C4-2B (cell line): ENCODE results near the gene MYO6.
A peak's percentile ranks its signal among the peaks of the same experiment; 100 is the strongest.

ENCODE experiments used
- H3K27ac ChIP-seq: fragments of 450-650 bp; 2 replicates; pipeline ENCODE4 v1.5.1; 2017
- CTCF ChIP-seq: fragments of 450-650 bp; conservative IDR thresholded peaks from 2 replicates; pipeline ENCODE4 v1.5.1; 2017; ENCODE audit warnings: mild to moderate bottlenecking
- ZFX ChIP-seq: fragments of 450-650 bp; IDR thresholded peaks from 2 replicates; pipeline ENCODE4 v1.6.1; 2017

MYO6 gene

GRCh38 chr6:75849329-75850025, 100.4 kb downstream of the MYO6 start:
- peak overlapping the region; percentile 83; the same call in 1 of the 2 replicates for H3K27ac ChIP-seq

GRCh38 chr6:75850026-75850833, 101.2 kb downstream of the MYO6 start:
- peak overlapping the region; percentile 83; the same call in 1 of the 2 replicates for H3K27ac ChIP-seq
- TF ChIP-seq ZFX = no peak
- no peak for TF ChIP-seq CTCF

More at GRCh38 chr6:75849329-75850025, 100.4 kb downstream of the MYO6 start:
- TF ChIP-seq CTCF (no peak), ZFX (no peak)

- no peak overlapping the region for H3K27ac ChIP-seq
- TF ChIP-seq ZFX (no peak), CTCF (no peak)
Measured at GRCh38 chr6:75852721-75853120, 103.7 kb downstream of the MYO6 start.

- TF ChIP-seq ZFX (no peak), CTCF (no peak)
- H3K27ac ChIP-seq = no peak overlapping the region
Measured at GRCh38 chr6:75853806-75854205, 104.8 kb downstream of the MYO6 start.

- no peak overlapping the region for H3K27ac ChIP-seq
- TF ChIP-seq ZFX (no peak), CTCF (peak; percentile 87)
Measured at GRCh38 chr6:75855052-75855451, 106.0 kb downstream of the MYO6 start.

DNA sequence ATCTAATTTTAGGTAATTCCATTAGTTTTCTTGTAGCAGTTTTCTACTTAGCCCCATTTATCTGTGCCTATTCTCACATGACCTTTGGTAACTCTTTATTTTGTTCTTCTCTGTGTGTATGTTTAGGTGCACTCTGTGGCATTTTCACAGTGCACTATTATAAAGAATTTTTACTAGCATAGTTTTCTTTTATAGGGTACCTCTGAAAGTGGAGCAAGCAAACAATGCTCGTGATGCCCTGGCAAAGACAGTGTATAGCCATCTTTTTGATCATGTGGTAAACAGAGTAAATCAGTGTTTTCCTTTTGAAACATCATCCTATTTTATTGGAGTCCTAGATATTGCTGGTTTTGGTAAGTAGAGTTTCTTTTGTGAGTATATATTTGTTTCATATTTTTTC, 107.9 kb downstream of the MYO6 start:
- H3K27ac ChIP-seq = no peak overlapping the region

More for the DNA sequence above, 107.9 kb downstream of the MYO6 start:
- TF ChIP-seq CTCF (no peak), ZFX (no peak)
